Peyer's patch (tissue), 4 donors: Measurements from ENCODE around the gene VPS13C.

Experiments
- POLR2A ChIP-seq, 2 donors: fragments of 450-650 bp; IDR thresholded peaks; one replicate each; pipeline ENCODE4 v1.5.1; 2017; ENCODE audit warnings: antibody characterized with exemption in 2 of 2, mild to moderate bottlenecking in 2 of 2, moderate library complexity in 2 of 2
- TF ChIP-seq, protein P1 (sequence below), 6 experiments: fragments of 450-650 bp in 4 of 6; fragments of 200-600 bp in 2 of 6; sonication (generic) in 1 of 6; IDR thresholded peaks; one replicate each; pipeline ENCODE4 v1.5.1; 2017 to 2019; ENCODE audit warnings: antibody characterized with exemption in 6 of 6, mild to moderate bottlenecking in 3 of 6, moderate library complexity in 1 of 6

GRCh38 chr15:61906961-61907752 lies 153.1 kb downstream of the VPS13C start:
- TF ChIP-seq POLR2A (IDR thresholded peaks at IDR 0.05) = no peak
- TF ChIP-seq, protein P1, sequence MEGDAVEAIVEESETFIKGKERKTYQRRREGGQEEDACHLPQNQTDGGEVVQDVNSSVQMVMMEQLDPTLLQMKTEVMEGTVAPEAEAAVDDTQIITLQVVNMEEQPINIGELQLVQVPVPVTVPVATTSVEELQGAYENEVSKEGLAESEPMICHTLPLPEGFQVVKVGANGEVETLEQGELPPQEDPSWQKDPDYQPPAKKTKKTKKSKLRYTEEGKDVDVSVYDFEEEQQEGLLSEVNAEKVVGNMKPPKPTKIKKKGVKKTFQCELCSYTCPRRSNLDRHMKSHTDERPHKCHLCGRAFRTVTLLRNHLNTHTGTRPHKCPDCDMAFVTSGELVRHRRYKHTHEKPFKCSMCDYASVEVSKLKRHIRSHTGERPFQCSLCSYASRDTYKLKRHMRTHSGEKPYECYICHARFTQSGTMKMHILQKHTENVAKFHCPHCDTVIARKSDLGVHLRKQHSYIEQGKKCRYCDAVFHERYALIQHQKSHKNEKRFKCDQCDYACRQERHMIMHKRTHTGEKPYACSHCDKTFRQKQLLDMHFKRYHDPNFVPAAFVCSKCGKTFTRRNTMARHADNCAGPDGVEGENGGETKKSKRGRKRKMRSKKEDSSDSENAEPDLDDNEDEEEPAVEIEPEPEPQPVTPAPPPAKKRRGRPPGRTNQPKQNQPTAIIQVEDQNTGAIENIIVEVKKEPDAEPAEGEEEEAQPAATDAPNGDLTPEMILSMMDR (IDR thresholded peaks at IDR 0.05) = no peak
